Mammary epithelial cell (primary cell): ENCODE results near the gene GLI1.

ENCODE experiments used
- CTCF ChIP-seq, 2 donors: IDR thresholded peaks in 1 of 2; conservative IDR thresholded peaks in 1 of 2; 2 replicates each; pipeline ENCODE4 v1.5.1; 2011 to 2012; ENCODE audit warnings: inconsistent platforms in 2 of 2, low read length in 2 of 2, mild to moderate bottlenecking in 2 of 2, control low read depth in 1 of 2, low read depth in 1 of 2; ENCODE audit not compliant: insufficient read depth in 1 of 2; ENCODE audit errors: extremely low read depth in 1 of 2
- EZH2 ChIP-seq: IDR thresholded peaks from 2 replicates; pipeline ENCODE4 v1.6.1; 2012; ENCODE audit warnings: low read length, inconsistent platforms, borderline replicate concordance

- TF ChIP-seq CTCF (conservative IDR thresholded peaks at IDR 0.05 in 1 of 2, IDR thresholded peaks at IDR 0.05 in 1 of 2; ENCODE audit: extremely low read depth in 1 of 2, insufficient read depth in 1 of 2, low read depth in 1 of 2, low read length in 2 of 2) (no peak), EZH2 (no peak)
Observed at GRCh38 chr12:57517187-57517586, 57.6 kb downstream of the GLI1 start.
